HL-60 (cell line): ENCODE data around the gene DIDO1.

Experiments
- GABPA ChIP-seq: IDR thresholded peaks from 2 replicates; pipeline ENCODE4 v1.6.1; 2012; ENCODE audit warnings: low read depth
- POLR2AphosphoS5 ChIP-seq: IDR thresholded peaks from 2 replicates; pipeline ENCODE4 v1.6.1; 2012; ENCODE audit warnings: low read depth
- TF ChIP-seq, protein P1 (sequence below): IDR thresholded peaks from one replicate; pipeline ENCODE4 v1.5.1; 2011; ENCODE audit warnings: low read length, control low read depth, inconsistent platforms; ENCODE audit not compliant: insufficient read depth

DNA sequence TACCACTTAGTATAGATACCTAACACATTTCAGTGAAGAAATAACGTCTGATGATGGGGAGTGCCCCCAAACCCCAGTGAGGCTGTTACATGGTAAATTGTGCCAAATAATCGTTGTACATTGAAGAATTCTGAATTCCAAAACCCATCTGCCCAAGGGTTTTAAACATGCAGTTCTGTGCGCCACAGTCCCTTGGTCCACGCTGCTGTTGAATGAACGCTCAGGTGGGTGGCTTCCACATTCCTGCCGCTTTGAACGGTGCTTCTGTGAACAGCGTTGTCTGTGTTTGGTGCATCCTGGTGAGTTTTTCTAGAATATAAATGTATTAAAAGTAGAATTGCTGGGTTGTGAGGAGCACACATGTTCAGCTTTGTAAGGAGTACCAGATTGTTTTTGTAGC is 14.6 kb upstream of the DIDO1 start:
- TF ChIP-seq POLR2AphosphoS5, result no peak
- TF ChIP-seq, protein P1, sequence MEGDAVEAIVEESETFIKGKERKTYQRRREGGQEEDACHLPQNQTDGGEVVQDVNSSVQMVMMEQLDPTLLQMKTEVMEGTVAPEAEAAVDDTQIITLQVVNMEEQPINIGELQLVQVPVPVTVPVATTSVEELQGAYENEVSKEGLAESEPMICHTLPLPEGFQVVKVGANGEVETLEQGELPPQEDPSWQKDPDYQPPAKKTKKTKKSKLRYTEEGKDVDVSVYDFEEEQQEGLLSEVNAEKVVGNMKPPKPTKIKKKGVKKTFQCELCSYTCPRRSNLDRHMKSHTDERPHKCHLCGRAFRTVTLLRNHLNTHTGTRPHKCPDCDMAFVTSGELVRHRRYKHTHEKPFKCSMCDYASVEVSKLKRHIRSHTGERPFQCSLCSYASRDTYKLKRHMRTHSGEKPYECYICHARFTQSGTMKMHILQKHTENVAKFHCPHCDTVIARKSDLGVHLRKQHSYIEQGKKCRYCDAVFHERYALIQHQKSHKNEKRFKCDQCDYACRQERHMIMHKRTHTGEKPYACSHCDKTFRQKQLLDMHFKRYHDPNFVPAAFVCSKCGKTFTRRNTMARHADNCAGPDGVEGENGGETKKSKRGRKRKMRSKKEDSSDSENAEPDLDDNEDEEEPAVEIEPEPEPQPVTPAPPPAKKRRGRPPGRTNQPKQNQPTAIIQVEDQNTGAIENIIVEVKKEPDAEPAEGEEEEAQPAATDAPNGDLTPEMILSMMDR, result no peak
- no peak for TF ChIP-seq GABPA
